ENCODE data around the gene PLD1. TPM values are rescaled to one million over a fixed set of nuclear protein-coding genes. Genes with fewer than 3 reads are reported as not detected.

The PLD1 gene
- total RNA-seq, 4 donors from 2014 or later, result 49.0 to 66.0 (median 55.1) TPM

GRCh38 chr3:171561596-171562323 lies 248.5 kb downstream of the PLD1 start:
- no peak for TF ChIP-seq CTCF (IDR thresholded peaks at IDR 0.05)
- no peak for TF ChIP-seq POLR2AphosphoS5 (IDR thresholded peaks at IDR 0.05)
- TF ChIP-seq POLR2A (IDR thresholded peaks at IDR 0.05), result no peak
- no peak for TF ChIP-seq EP300 (IDR thresholded peaks at IDR 0.05)
- Histone ChIP-seq H3K4me1 (no peaks in the 10 kb centered on the region), H3K9me3 (no peaks in the 10 kb centered on the region), H3K27me3 (no peaks in the 10 kb centered on the region), H3K36me3 (no peaks in the 10 kb centered on the region), H3K27ac (no peak overlapping the region), H3K4me3 (no peak overlapping the region)
- no peak for DNase-seq (ENCODE audit: low spot score in 2 of 2)
- 92% methylated on average over 5 of the region's 5 CpGs for WGBS

GRCh38 chr3:171559586-171559985 lies 250.7 kb downstream of the PLD1 start:
- Histone ChIP-seq H3K27me3 (no peaks in the 10 kb centered on the region), H3K4me1 (no peaks in the 10 kb centered on the region), H3K36me3 (no peaks in the 10 kb centered on the region), H3K4me3 (no peak overlapping the region), H3K9me3 (no peaks in the 10 kb centered on the region), H3K27ac (no peak overlapping the region)
- 47% methylated on average over 7 of the region's 7 CpGs for WGBS
- no peak for DNase-seq (ENCODE audit: low spot score in 2 of 2)
- TF ChIP-seq EP300 (IDR thresholded peaks at IDR 0.05), result no peak
- TF ChIP-seq POLR2AphosphoS5 (IDR thresholded peaks at IDR 0.05), result no peak
- TF ChIP-seq POLR2A (IDR thresholded peaks at IDR 0.05), result no peak

- no peak for DNase-seq (ENCODE audit: low spot score in 2 of 2)
- Histone ChIP-seq H3K4me3 (no peak overlapping the region), H3K9me3 (no peaks in the 10 kb centered on the region), H3K27ac (no peak overlapping the region), H3K36me3 (no peaks in the 10 kb centered on the region), H3K27me3 (no peaks in the 10 kb centered on the region), H3K4me1 (no peaks in the 10 kb centered on the region)
- TF ChIP-seq POLR2AphosphoS5 (IDR thresholded peaks at IDR 0.05) (no peak), EP300 (IDR thresholded peaks at IDR 0.05) (no peak), POLR2A (IDR thresholded peaks at IDR 0.05) (no peak), CTCF (IDR thresholded peaks at IDR 0.05) (no peak)
- WGBS, result 97% methylated on average over 3 of the region's 3 CpGs
These were observed 252.0 kb downstream of the PLD1 start for GRCh38 chr3:171558188-171558696.

GRCh38 chr3:171557173-171557572 lies 253.1 kb downstream of the PLD1 start:
- Histone ChIP-seq H3K27me3 (no peaks in the 10 kb centered on the region), H3K27ac (no peak overlapping the region), H3K9me3 (no peaks in the 10 kb centered on the region), H3K4me1 (no peaks in the 10 kb centered on the region), H3K4me3 (no peak overlapping the region), H3K36me3 (no peaks in the 10 kb centered on the region)
- TF ChIP-seq EP300 (IDR thresholded peaks at IDR 0.05) (no peak), POLR2AphosphoS5 (IDR thresholded peaks at IDR 0.05) (no peak), CTCF (IDR thresholded peaks at IDR 0.05) (no peak), POLR2A (IDR thresholded peaks at IDR 0.05) (no peak)
- no peak for DNase-seq (ENCODE audit: low spot score in 2 of 2)

GRCh38 chr3:171556574-171557145 lies 253.6 kb downstream of the PLD1 start:
- DNase-seq (ENCODE audit: low spot score in 2 of 2), result no peak
- Histone ChIP-seq H3K27me3 (no peaks in the 10 kb centered on the region), H3K4me1 (no peaks in the 10 kb centered on the region), H3K27ac (no peak overlapping the region), H3K9me3 (no peaks in the 10 kb centered on the region), H3K36me3 (no peaks in the 10 kb centered on the region), H3K4me3 (no peak overlapping the region)
- no peak for TF ChIP-seq POLR2AphosphoS5 (IDR thresholded peaks at IDR 0.05)
- no peak for TF ChIP-seq CTCF (IDR thresholded peaks at IDR 0.05)
- TF ChIP-seq POLR2A (IDR thresholded peaks at IDR 0.05), result no peak
- TF ChIP-seq EP300 (IDR thresholded peaks at IDR 0.05), result no peak
- 38% methylated on average over 4 of the region's 4 CpGs for WGBS
